Endothelial cell of umbilical vein (primary cell): ENCODE results near the gene CHMP4A. TPM values are rescaled to one million over a fixed set of nuclear protein-coding genes. Genes with fewer than 3 reads are reported as not detected.
A peak's percentile ranks its signal among the peaks of the same experiment; 100 is the strongest.

Experiments used
- BruUV-seq: library from RNA; stranded (reverse); fragments of 400-500 nt; replicated peaks from 2 replicates; lab custom pipeline; 2021; lab: Mats Ljungman, UMichigan
- CTCF ChIA-PET: fragments of 300-600, 350-600 bp; sonication (Branson Sonifier 250); formaldehyde crosslinking; loops from one replicate; lab custom pipeline; 2021; ENCODE audit warnings: antibody characterized with exemption, inconsistent platforms; lab: Charles Lee
- POLR2A ChIA-PET: fragments of 300-600, 350-600 bp; sonication (Branson Sonifier 250); formaldehyde crosslinking; loops from one replicate; lab custom pipeline; 2021; ENCODE audit warnings: antibody characterized with exemption, inconsistent platforms; lab: Charles Lee
- DNase-seq: peaks from one replicate; pipeline ENCODE4 v3.0.0-alpha.2; 2011; ENCODE audit warnings: low read depth, low spot score
- FAIRE-seq: peaks from 2 replicates; lab custom pipeline; 2011; peaks lifted over from hg19 to GRCh38; lab: Jason Lieb, UNC
- H2AFZ ChIP-seq: 2 replicates; pipeline ENCODE4 v1.6.0; 2012; ENCODE audit warnings: low read depth, low read length, control low read depth, inconsistent platforms
- H3K27ac ChIP-seq: 2 replicates; pipeline ENCODE4 v1.5.1; 2011; ENCODE audit warnings: low read depth, mild to moderate bottlenecking, control low read depth, low read length, moderate library complexity; ENCODE audit not compliant: insufficient read depth
- H3K27me3 ChIP-seq, 2 experiments: 2 replicates each; pipeline versions ENCODE4 v1.6.0 to v1.6.1; 2011; ENCODE audit warnings: low read length in 2 of 2, mixed read lengths in 1 of 2; ENCODE audit not compliant: control insufficient read depth in 2 of 2, insufficient read depth in 2 of 2
- H3K36me3 ChIP-seq, 2 experiments: 2 replicates in 1 of 2; 3 replicates in 1 of 2; pipeline ENCODE4 v1.5.1; 2011; ENCODE audit warnings: low read length in 2 of 2, mild to moderate bottlenecking in 1 of 2, moderate library complexity in 1 of 2; ENCODE audit not compliant: control insufficient read depth in 2 of 2, insufficient read depth in 2 of 2; ENCODE audit errors: extremely low read depth in 1 of 2
- H3K4me1 ChIP-seq: 3 replicates; pipeline ENCODE4 v1.5.1; 2011; ENCODE audit warnings: mild to moderate bottlenecking, low read length; ENCODE audit not compliant: control insufficient read depth, insufficient read depth; ENCODE audit errors: extremely low read depth
- H3K4me2 ChIP-seq: 2 replicates; pipeline ENCODE4 v1.6.1; 2011; ENCODE audit warnings: low read length, control low read depth, mixed read lengths; ENCODE audit not compliant: insufficient read depth
- H3K4me3 ChIP-seq, 3 experiments: fragments of 200-600 bp in 1 of 3; sonication (generic), shearing (Covaris generic) in 1 of 3; replicated peaks in 1 of 3; 2 replicates each; pipeline ENCODE4 v1.5.1; 2011 to 2016; ENCODE audit warnings: control low read depth in 3 of 3, low read length in 3 of 3, mild to moderate bottlenecking in 2 of 3, inconsistent platforms in 1 of 3, low read depth in 1 of 3, moderate library complexity in 1 of 3; ENCODE audit not compliant: insufficient read depth in 1 of 3
- H3K79me2 ChIP-seq: 2 replicates; pipeline ENCODE4 v1.6.0; 2012; ENCODE audit warnings: low read length, inconsistent platforms; ENCODE audit not compliant: control insufficient read depth, insufficient read depth
- H3K9ac ChIP-seq: replicated peaks from 2 replicates; pipeline ENCODE3; 2011; ENCODE audit warnings: low read length, control low read depth; ENCODE audit not compliant: insufficient read depth; ENCODE audit errors: extremely low read depth
- H3K9me1 ChIP-seq: replicated peaks from 3 replicates; pipeline ENCODE4 v1.6.0; 2011; ENCODE audit warnings: mild to moderate bottlenecking, low read length; ENCODE audit not compliant: control insufficient read depth, insufficient read depth; ENCODE audit errors: extremely low read depth
- H3K9me3 ChIP-seq: replicated peaks from 2 replicates; pipeline ENCODE4 v1.5.1; 2012; ENCODE audit warnings: low read length, inconsistent platforms; ENCODE audit not compliant: control insufficient read depth, insufficient read depth
- H4K20me1 ChIP-seq: replicated peaks from 2 replicates; pipeline ENCODE3; 2011; ENCODE audit warnings: mild to moderate bottlenecking, low read length; ENCODE audit not compliant: control insufficient read depth, insufficient read depth; ENCODE audit errors: extremely low read depth
- EZH2 ChIP-seq: IDR thresholded peaks from 2 replicates; pipeline ENCODE4 v1.6.1; 2012; ENCODE audit warnings: borderline replicate concordance, low read depth, mild to moderate bottlenecking, moderate library complexity, low read length, inconsistent platforms; ENCODE audit not compliant: severe bottlenecking
- FOS ChIP-seq: IDR thresholded peaks from 2 replicates; pipeline ENCODE4 v1.6.1; 2011; ENCODE audit warnings: mild to moderate bottlenecking, low read length, moderate library complexity, borderline replicate concordance; ENCODE audit not compliant: insufficient read depth
- GATA2 ChIP-seq: IDR thresholded peaks from 2 replicates; pipeline ENCODE4 v1.7.0; 2011; ENCODE audit warnings: low read depth, mild to moderate bottlenecking, moderate library complexity, mixed read lengths, low read length; ENCODE audit not compliant: insufficient read length, insufficient read depth
- JUN ChIP-seq: IDR thresholded peaks from 2 replicates; pipeline ENCODE4 v1.6.1; 2011; ENCODE audit warnings: borderline replicate concordance, low read depth; ENCODE audit not compliant: insufficient read length, insufficient read depth
- MYC ChIP-seq: IDR thresholded peaks from one replicate; pipeline ENCODE4 v1.6.1; 2011; ENCODE audit warnings: mild to moderate bottlenecking, low read depth, low read length
- POLR2A ChIP-seq: IDR thresholded peaks from 2 replicates; pipeline ENCODE4 v1.6.1; 2012; ENCODE audit warnings: low read depth, mild to moderate bottlenecking, control low read depth, low read length
- POLR2AphosphoS5 ChIP-seq: IDR thresholded peaks from 2 replicates; pipeline ENCODE4 v1.6.1; 2012; ENCODE audit warnings: low read depth, mild to moderate bottlenecking, control low read depth, low read length, moderate library complexity; ENCODE audit not compliant: insufficient read depth
- dilution Hi-C: fragments of 300-500 bp; cut with MboI; formaldehyde crosslinking; loops from one replicate; pipeline ENCODE4 v1.15.0; 2019; ENCODE audit warnings: low sequenced_read_pairs; ENCODE audit not compliant: extremely low pct_ligation_motif_present
- intact Hi-C: fragments of 100-400 bp; cut with micrococcal nuclease; formaldehyde crosslinking; loops from one replicate; pipeline ENCODE4 v1.10.0; 2022
- polyA plus RNA-seq, 4 experiments: library from polyadenylated mRNA; depleted of rRNA in 3 of 4; stranded (reverse) in 3 of 4; unstranded in 1 of 4; fragments of >200 nt; gene quantifications; 2 replicates each; pipeline versions ENCODE4 v1.2.1 to v1.2.3, GENCODE V29; 2011 to 2012; ENCODE audit warnings: missing spikeins in 1 of 4
- total RNA-seq: library from RNA; stranded (reverse); gene quantifications from 2 replicates; pipeline ENCODE4 v1.2.3, GENCODE V29; 2021
- TF ChIP-seq, protein P1 (sequence below), 2 donors: IDR thresholded peaks; 1 replicate in 1 of 2; 2 replicates in 1 of 2; pipeline ENCODE4 v1.5.1; 2011; ENCODE audit warnings: low read length in 2 of 2, mild to moderate bottlenecking in 2 of 2, moderate library complexity in 2 of 2, control low read depth in 1 of 2, inconsistent platforms in 1 of 2, low read depth in 1 of 2; ENCODE audit not compliant: insufficient read depth in 1 of 2; ENCODE audit errors: extremely low read depth in 1 of 2
- TF ChIP-seq, protein P2 (sequence below): IDR thresholded peaks from 2 replicates; pipeline ENCODE4 v1.6.1; 2011; ENCODE audit not compliant: insufficient read depth, insufficient read length

The CHMP4A gene
- total and polyA plus RNA-seq, 2 donors (not counting 3 experiments of a cell fraction or from before 2014, with no cell fraction given) = 40.9 to 46.4 TPM

DNA sequence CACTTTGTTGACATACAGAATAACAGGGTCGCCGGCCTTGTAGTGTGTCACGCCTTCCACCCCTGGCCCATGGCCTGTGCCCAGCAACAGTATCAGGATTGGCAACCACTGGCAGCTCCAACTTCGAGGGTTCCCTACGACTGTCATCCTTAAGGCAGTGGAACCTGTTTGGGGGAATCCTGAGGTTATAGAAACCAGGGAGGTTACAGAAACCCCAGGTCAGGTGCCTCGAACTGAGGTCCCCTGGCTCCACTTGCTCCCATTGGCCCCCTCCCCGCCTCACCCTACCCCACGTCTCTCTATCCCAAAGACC lies 18.5 kb downstream of the CHMP4A start:
- Histone ChIP-seq H3K4me1 (peaks cover 16% of the 10 kb centered on the region), H4K20me1 (no peaks in the 10 kb centered on the region), H2AFZ (peak overlapping the region; percentile 67), H3K27me3 (no peaks in the 10 kb centered on the region), H3K9me3 (no peaks in the 10 kb centered on the region), H3K4me3 (peak overlapping the region; percentile 19 to 82 (median 69)), H3K36me3 (peaks cover 5 to 18% of the 10 kb centered on the region in 2 experiments), H3K4me2 (peak overlapping the region; percentile 90), H3K9ac (peak overlapping the region; percentile 94), H3K27ac (peak overlapping the region; percentile 93), H3K9me1 (no peaks in the 10 kb centered on the region), H3K79me2 (peaks cover 35% of the 10 kb centered on the region)
- DNase-seq (no peak), FAIRE-seq (no peak)
- intact Hi-C loops = loop anchor here (1.0 to 2.0 kb wide), 3 partner anchors 18 to 38 kb away; partner anchors contain the start of genes CHMP4A, GMPR2 and NEDD8
- dilution Hi-C loops = no loop called here
- BruUV-seq = no TSS peak
- TF ChIP-seq EZH2 = no peak
- TF ChIP-seq, protein P1, sequence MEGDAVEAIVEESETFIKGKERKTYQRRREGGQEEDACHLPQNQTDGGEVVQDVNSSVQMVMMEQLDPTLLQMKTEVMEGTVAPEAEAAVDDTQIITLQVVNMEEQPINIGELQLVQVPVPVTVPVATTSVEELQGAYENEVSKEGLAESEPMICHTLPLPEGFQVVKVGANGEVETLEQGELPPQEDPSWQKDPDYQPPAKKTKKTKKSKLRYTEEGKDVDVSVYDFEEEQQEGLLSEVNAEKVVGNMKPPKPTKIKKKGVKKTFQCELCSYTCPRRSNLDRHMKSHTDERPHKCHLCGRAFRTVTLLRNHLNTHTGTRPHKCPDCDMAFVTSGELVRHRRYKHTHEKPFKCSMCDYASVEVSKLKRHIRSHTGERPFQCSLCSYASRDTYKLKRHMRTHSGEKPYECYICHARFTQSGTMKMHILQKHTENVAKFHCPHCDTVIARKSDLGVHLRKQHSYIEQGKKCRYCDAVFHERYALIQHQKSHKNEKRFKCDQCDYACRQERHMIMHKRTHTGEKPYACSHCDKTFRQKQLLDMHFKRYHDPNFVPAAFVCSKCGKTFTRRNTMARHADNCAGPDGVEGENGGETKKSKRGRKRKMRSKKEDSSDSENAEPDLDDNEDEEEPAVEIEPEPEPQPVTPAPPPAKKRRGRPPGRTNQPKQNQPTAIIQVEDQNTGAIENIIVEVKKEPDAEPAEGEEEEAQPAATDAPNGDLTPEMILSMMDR (IDR thresholded peaks at IDR 0.05; ENCODE audit: extremely low read depth in 1 of 2, insufficient read depth in 1 of 2, low read depth in 1 of 2, low read length in 2 of 2) = no peak
- TF ChIP-seq POLR2AphosphoS5 = no peak
- TF ChIP-seq MYC = no peak
- no peak for TF ChIP-seq POLR2A
- TF ChIP-seq, protein P2, sequence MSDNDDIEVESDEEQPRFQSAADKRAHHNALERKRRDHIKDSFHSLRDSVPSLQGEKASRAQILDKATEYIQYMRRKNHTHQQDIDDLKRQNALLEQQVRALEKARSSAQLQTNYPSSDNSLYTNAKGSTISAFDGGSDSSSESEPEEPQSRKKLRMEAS = no peak
- no peak for TF ChIP-seq GATA2
- no peak for TF ChIP-seq FOS
- no peak for TF ChIP-seq JUN
- ChIA-PET CTCF (interaction anchor here (0.5 to 3.9 kb wide), 5 partner anchors 21 to 237 kb away, joined by 3 to 19 read pairs (median 3); partner anchors contain the start of gene MDP1), POLR2A (interaction anchor here (0.7 to 1.2 kb wide), 2 partner anchors 14 kb away, joined by 3 to 5 read pairs; no protein-coding TSS in a partner anchor)
